A549 (cell line): ENCODE results near the gene OOSP3. TPM values are rescaled to one million over a fixed set of nuclear protein-coding genes. Genes with fewer than 3 reads are reported as not detected.

ENCODE experiments used
- ATAC-seq, 2 experiments: fragments of 200-7000 bp in 1 of 2; fragments of >200 bp in 1 of 2; cut with Nextera tagmentation in 1 of 2; cut with Tn5 transposase in 1 of 2; 3 replicates each; pipeline versions ENCODE4 v1.8.0 to v1.9.1; 2018 to 2020; ENCODE audit warnings: mild to moderate bottlenecking in 1 of 2, moderate library complexity in 1 of 2
- CTCF ChIA-PET: fragments of 300-600 bp; sonication (Branson Sonifier 250); formaldehyde crosslinking; extraction: SDS; loops from one replicate; lab custom pipeline; 2021; ENCODE audit warnings: antibody characterized with exemption, inconsistent platforms; lab: Yijun Ruan, JAX
- POLR2A ChIA-PET: fragments of 350-600 bp; formaldehyde crosslinking; extraction: SDS; loops from one replicate; lab custom pipeline; 2021; ENCODE audit warnings: antibody characterized with exemption, inconsistent platforms; lab: Yijun Ruan, JAX
- DNase-seq, 2 experiments: peaks; one replicate each; pipeline versions ENCODE4 v3.0.0 to v3.0.0-alpha.2; 2011 to 2016; ENCODE audit warnings: low read depth in 1 of 2, low spot score in 1 of 2
- FAIRE-seq: peaks from 2 replicates; lab custom pipeline; 2011; peaks lifted over from hg19 to GRCh38; lab: Jason Lieb, UNC
- H3K27ac ChIP-seq, 2 experiments: fragments of >200 bp; sonication (Bioruptor Twin); formaldehyde crosslinking; 3 replicates each; pipeline ENCODE4 v1.5.1; 2016 to 2017
- H3K4me1 ChIP-seq: fragments of >200 bp; sonication (Bioruptor Twin); formaldehyde crosslinking; 3 replicates; pipeline ENCODE4 v1.6.1; 2016
- H3K4me2 ChIP-seq: fragments of >200 bp; sonication (Bioruptor Twin); formaldehyde crosslinking; 3 replicates; pipeline ENCODE4 v1.6.1; 2016
- H3K4me3 ChIP-seq: fragments of >200 bp; sonication (Bioruptor Twin); formaldehyde crosslinking; 3 replicates; pipeline ENCODE4 v1.5.1; 2016
- H3K9me3 ChIP-seq: fragments of >200 bp; sonication (Bioruptor Twin); formaldehyde crosslinking; 3 replicates; pipeline ENCODE4 v1.6.1; 2016
- BHLHE40 ChIP-seq: IDR thresholded peaks from 2 replicates; pipeline ENCODE4 v1.6.1; 2012; ENCODE audit warnings: low read depth, low read length, inconsistent platforms
- CBX8 ChIP-seq: fragments of 200-600 bp; sonication (generic); IDR thresholded peaks from 2 replicates; pipeline ENCODE4 v1.6.1; 2016
- CEBPB ChIP-seq, 2 experiments: fragments of >200 bp in 1 of 2; sonication (Bioruptor Twin) in 1 of 2; formaldehyde crosslinking in 1 of 2; IDR thresholded peaks; 2 replicates each; pipeline ENCODE4 v1.6.1; 2012 to 2016
- CTCF ChIP-seq: fragments of >200 bp; sonication (Bioruptor Twin); formaldehyde crosslinking; IDR thresholded peaks from 3 replicates; pipeline ENCODE4 v1.5.1; 2016
- EHF ChIP-seq: fragments of 250-450 bp; sonication (Bioruptor Pico); IDR thresholded peaks from 2 replicates; pipeline ENCODE4 v1.5.0; 2020; ENCODE audit warnings: mild to moderate bottlenecking
- EP300 ChIP-seq, 2 experiments: fragments of >200 bp; sonication (Bioruptor Twin); formaldehyde crosslinking; IDR thresholded peaks; 2 replicates in 1 of 2; 3 replicates in 1 of 2; pipeline ENCODE4 v1.6.1; 2016 to 2017
- FOSB ChIP-seq: fragments of 250-450 bp; sonication (Bioruptor Pico); IDR thresholded peaks from 2 replicates; pipeline ENCODE4 v1.5.0; 2020; ENCODE audit warnings: mild to moderate bottlenecking, moderate library complexity
- FOXS1 ChIP-seq: fragments of 250-450 bp; sonication (Bioruptor Pico); IDR thresholded peaks from 2 replicates; pipeline ENCODE4 v1.5.0; 2020; ENCODE audit warnings: mild to moderate bottlenecking, moderate library complexity
- GATA3 ChIP-seq: IDR thresholded peaks from 2 replicates; pipeline ENCODE4 v1.6.1; 2012; ENCODE audit warnings: borderline replicate concordance
- HDAC2 ChIP-seq: fragments of 200-600 bp; sonication (generic); IDR thresholded peaks from 2 replicates; pipeline ENCODE4 v1.6.1; 2016
- HOXA7 ChIP-seq: fragments of 250-450 bp; sonication (Bioruptor Pico); IDR thresholded peaks from 2 replicates; pipeline ENCODE4 v1.5.0; 2020; ENCODE audit warnings: mild to moderate bottlenecking, moderate library complexity
- HOXB13 ChIP-seq: fragments of 250-450 bp; sonication (Bioruptor Pico); IDR thresholded peaks from 2 replicates; pipeline ENCODE4 v1.5.0; 2020; ENCODE audit warnings: low read depth, mild to moderate bottlenecking, moderate library complexity
- MAX ChIP-seq: IDR thresholded peaks from 2 replicates; pipeline ENCODE4 v1.6.1; 2012
- MYC ChIP-seq: IDR thresholded peaks from 2 replicates; pipeline ENCODE4 v1.6.1; 2012; ENCODE audit warnings: mild to moderate bottlenecking, inconsistent platforms, low read length, improper control_type of control experiment, borderline replicate concordance
- NR3C1 ChIP-seq: fragments of >200 bp; sonication (Bioruptor Twin); formaldehyde crosslinking; IDR thresholded peaks from 3 replicates; pipeline ENCODE4 v1.6.1; 2017
- RARB ChIP-seq: fragments of 250-450 bp; sonication (Bioruptor Pico); IDR thresholded peaks from 2 replicates; pipeline ENCODE4 v1.8.0; 2021; ENCODE audit warnings: mild to moderate bottlenecking, moderate library complexity
- RFX5 ChIP-seq: fragments of 450-650 bp; IDR thresholded peaks from 2 replicates; pipeline ENCODE4 v1.7.1; 2014; ENCODE audit warnings: antibody characterized with exemption, mild to moderate bottlenecking, moderate library complexity
- RNF2 ChIP-seq: fragments of 200-600 bp; sonication (generic); IDR thresholded peaks from 2 replicates; pipeline ENCODE4 v1.6.1; 2016; ENCODE audit warnings: low read depth, mild to moderate bottlenecking, antibody characterized with exemption, moderate library complexity, borderline replicate concordance
- SMC3 ChIP-seq: fragments of >200 bp; sonication (Bioruptor Twin); formaldehyde crosslinking; IDR thresholded peaks from 3 replicates; pipeline ENCODE4 v1.6.1; 2018; ENCODE audit warnings: inconsistent platforms
- SREBF2 ChIP-seq: fragments of 450-650 bp; IDR thresholded peaks from 2 replicates; pipeline ENCODE4 v1.6.1; 2014; ENCODE audit warnings: mild to moderate bottlenecking, moderate library complexity
- ZNF302 ChIP-seq: fragments of 250-450 bp; sonication (Bioruptor Pico); IDR thresholded peaks from 2 replicates; pipeline ENCODE4 v1.9.0; 2021; ENCODE audit warnings: inconsistent platforms, mild to moderate bottlenecking, moderate library complexity
- ZSCAN20 ChIP-seq: fragments of 250-450 bp; sonication (Bioruptor Pico); IDR thresholded peaks from 2 replicates; pipeline ENCODE4 v1.8.0; 2022; ENCODE audit warnings: mild to moderate bottlenecking, moderate library complexity
- WGBS: methylation state at CpG from one replicate; pipeline ENCODE4 v1.1.6; 2017; ENCODE audit errors: missing lambda C conversion rate; 5-methylcytosine and 5-hydroxymethylcytosine counted together
- polyA plus RNA-seq, 4 experiments: library from polyadenylated mRNA; depleted of rRNA in 3 of 4; stranded (reverse); fragments of >200 nt; fragmentation: RNase III in 1 of 4; extraction: RNeasy Plus Mini Kit Qiagen cat#74134 plus additional on column Dnase treatment in 1 of 4; gene quantifications; 2 replicates in 3 of 4; 3 replicates in 1 of 4; pipeline ENCODE4 v1.2.3, GENCODE V29; 2011 to 2017
- TF ChIP-seq, protein P1 (sequence below): fragments of 250-450 bp; sonication (Bioruptor Pico); IDR thresholded peaks from 2 replicates; pipeline ENCODE4 v1.5.0; 2021; ENCODE audit warnings: mild to moderate bottlenecking, moderate library complexity, borderline replicate concordance

Gene OOSP3
- polyA plus RNA-seq, 2 of the 4 experiments (the other 2 are of a cell fraction) = not detected

- TF ChIP-seq CTCF = no peak
- no peak for TF ChIP-seq CEBPB (IDR thresholded peaks at IDR 0.05)
- no peak for TF ChIP-seq HDAC2
- no peak for TF ChIP-seq SREBF2
- TF ChIP-seq EP300 (IDR thresholded peaks at IDR 0.05) = no peak
- no peak for TF ChIP-seq BHLHE40
- no peak for TF ChIP-seq FOXS1
These were observed 36.3 kb upstream of the OOSP3 start (continued) for GRCh38 chr11:59842316-59842715.

DNA sequence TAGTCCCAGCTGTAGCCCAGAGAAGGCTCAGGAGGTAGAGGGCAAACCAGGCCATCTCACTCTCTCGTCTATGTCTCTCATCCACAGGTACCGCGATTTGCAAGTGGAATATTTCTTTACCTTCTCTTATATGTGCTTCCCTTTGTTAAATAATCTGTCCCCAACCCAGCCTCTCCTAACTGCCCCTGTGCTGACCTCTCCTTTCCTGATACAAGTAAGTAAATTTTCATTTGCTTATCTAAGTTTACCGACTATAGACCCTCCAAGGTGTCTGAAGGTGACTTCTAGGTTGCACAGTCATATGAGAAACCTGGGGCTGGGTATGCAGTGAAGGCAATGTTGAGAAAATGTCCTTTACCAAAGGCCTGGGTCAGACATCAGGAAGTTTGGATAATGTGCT lies 33.2 kb upstream of the OOSP3 start, which contains the start of gene CBLIF:
Gene CBLIF, minus strand, starts transcription at position 101 of the 400 bp plus-strand sequence. Its CDS starts 46 bp downstream, at position 55.
- H3K4me1 ChIP-seq = peaks cover 6% of the 10 kb centered on the region; the same call in 1 of the 3 replicates
- no peak within 1 kb of the TSS for H3K27ac ChIP-seq
- WGBS = 67% methylated on average over 4 of the region's 4 CpGs
- DNase-seq (no peak), ATAC-seq (no peak), FAIRE-seq (no peak)
- POLR2A ChIA-PET = no interaction called here
- no peak within 1 kb of the TSS for H3K4me2 ChIP-seq
- no peak within 1 kb of the TSS for H3K4me3 ChIP-seq
- H3K9me3 ChIP-seq = no peaks in the 10 kb centered on the region
- CTCF ChIA-PET = interaction anchor here (1.1 kb wide), 1 partner anchor 11 kb away, joined by 3 read pairs; no protein-coding TSS in a partner anchor
- TF ChIP-seq EHF (no peak), ZSCAN20 (CRISPR knock-in tag) (no peak), CTCF (no peak), RNF2 (no peak), HOXA7 (CRISPR knock-in tag) (no peak), RARB (CRISPR knock-in tag) (no peak), FOSB (CRISPR knock-in tag) (no peak)

GRCh38 chr11:59846556-59846955 lies 32.0 kb upstream of the OOSP3 start:
- 45% methylated on average over 5 of the region's 5 CpGs for WGBS
- Histone ChIP-seq H3K9me3 (no peaks in the 10 kb centered on the region), H3K4me1 (peaks cover 6% of the 10 kb centered on the region; the same call in 1 of the 3 replicates), H3K4me3 (no peak overlapping the region), H3K4me2 (no peak overlapping the region), H3K27ac (no peak overlapping the region)
- ATAC-seq (no peak), DNase-seq (no peak), FAIRE-seq (no peak)
- CTCF ChIA-PET = interaction anchor here (0.8 to 1.1 kb wide), 3 partner anchors 9 to 23 kb away, joined by 3 read pairs; no protein-coding TSS in a partner anchor
- POLR2A ChIA-PET = no interaction called here
- TF ChIP-seq CTCF (no peak), RFX5 (no peak), ZNF302 (no peak), HDAC2 (no peak), GATA3 (no peak), NR3C1 (no peak), RNF2 (no peak), CBX8 (no peak), MYC (no peak), EP300 (IDR thresholded peaks at IDR 0.05) (no peak), SREBF2 (no peak), SMC3 (no peak), FOSB (CRISPR knock-in tag) (no peak), HOXB13 (CRISPR knock-in tag) (no peak), HOXA7 (CRISPR knock-in tag) (no peak), MAX (no peak)
- TF ChIP-seq, protein P1, sequence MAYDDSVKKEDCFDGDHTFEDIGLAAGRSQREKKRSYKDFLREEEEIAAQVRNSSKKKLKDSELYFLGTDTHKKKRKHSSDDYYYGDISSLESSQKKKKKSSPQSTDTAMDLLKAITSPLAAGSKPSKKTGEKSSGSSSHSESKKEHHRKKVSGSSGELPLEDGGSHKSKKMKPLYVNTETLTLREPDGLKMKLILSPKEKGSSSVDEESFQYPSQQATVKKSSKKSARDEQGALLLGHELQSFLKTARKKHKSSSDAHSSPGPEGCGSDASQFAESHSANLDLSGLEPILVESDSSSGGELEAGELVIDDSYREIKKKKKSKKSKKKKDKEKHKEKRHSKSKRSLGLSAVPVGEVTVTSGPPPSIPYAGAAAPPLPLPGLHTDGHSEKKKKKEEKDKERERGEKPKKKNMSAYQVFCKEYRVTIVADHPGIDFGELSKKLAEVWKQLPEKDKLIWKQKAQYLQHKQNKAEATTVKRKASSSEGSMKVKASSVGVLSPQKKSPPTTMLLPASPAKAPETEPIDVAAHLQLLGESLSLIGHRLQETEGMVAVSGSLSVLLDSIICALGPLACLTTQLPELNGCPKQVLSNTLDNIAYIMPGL (CRISPR knock-in tag) = no peak
